Measurements from ENCODE around the gene MMP19.
"Not testable (repeated sequence)": the region's sequence is repeated elsewhere in the genome, so short reads cannot be mapped to it uniquely, and the experiment has no call there.

The MMP19 gene

GRCh38 chr12:55844961-55845360 lies 2.2 kb upstream of the MMP19 start:
- no peak for DNase-seq (ENCODE audit: low read depth, low spot score)

GRCh38 chr12:55843431-55843830 lies 695 bp upstream of the MMP19 start:
- no peak for DNase-seq (ENCODE audit: low read depth, low spot score)

GRCh38 chr12:55840581-55841351 lies 2.0 kb downstream of the MMP19 start:
- no peak for DNase-seq (ENCODE audit: low read depth, low spot score)

DNA sequence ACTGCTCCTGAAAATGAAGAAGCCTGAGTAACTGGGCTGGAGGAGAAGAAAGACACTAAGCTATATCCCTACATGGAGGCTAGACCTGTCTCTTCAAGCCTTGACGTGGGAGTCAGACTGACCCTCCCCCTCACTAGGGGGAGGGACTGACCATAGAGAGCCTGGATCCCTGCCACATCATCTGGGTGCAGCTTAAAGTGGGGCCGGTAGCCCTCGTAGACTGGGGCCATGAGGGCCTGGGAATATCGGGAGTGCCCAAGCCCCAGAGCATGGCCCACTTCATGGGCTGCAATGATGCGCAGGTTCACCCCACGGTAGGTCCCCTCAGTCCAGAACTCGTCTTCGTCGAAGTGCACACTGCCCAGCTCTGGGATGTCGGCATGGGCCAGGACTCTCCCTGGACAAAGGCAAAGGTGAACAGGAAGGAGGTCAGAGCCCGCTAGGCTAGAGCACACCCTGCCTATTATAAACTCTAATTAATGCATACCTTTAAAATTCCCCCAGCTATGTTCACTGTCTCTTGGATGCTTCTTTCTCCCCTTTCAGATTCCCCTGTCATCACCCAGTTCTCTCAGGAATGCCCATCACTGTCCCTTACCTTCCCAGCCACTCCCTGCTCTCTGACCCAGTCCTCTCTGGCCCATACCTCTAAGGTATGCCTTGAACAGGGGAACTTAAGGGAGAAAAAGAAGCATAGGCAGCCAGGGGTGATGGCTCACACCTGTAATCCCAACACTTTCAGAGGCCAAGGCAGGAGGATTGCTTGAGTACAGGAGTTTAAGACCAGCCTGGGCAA lies 3.2 kb downstream of the MMP19 start:
- no peak for DNase-seq (ENCODE audit: low read depth, low spot score)

GRCh38 chr12:55838361-55838760 lies 4.4 kb downstream of the MMP19 start:
- no peak for DNase-seq (ENCODE audit: low read depth, low spot score)

GRCh38 chr12:55834400-55834799 lies 8.3 kb downstream of the MMP19 start:
- not testable (repeated sequence) for DNase-seq (ENCODE audit: low read depth, low spot score)

- DNase-seq (ENCODE audit: low read depth, low spot score): no peak
These were observed 9.7 kb downstream of the MMP19 start for GRCh38 chr12:55833056-55833455.

DNA sequence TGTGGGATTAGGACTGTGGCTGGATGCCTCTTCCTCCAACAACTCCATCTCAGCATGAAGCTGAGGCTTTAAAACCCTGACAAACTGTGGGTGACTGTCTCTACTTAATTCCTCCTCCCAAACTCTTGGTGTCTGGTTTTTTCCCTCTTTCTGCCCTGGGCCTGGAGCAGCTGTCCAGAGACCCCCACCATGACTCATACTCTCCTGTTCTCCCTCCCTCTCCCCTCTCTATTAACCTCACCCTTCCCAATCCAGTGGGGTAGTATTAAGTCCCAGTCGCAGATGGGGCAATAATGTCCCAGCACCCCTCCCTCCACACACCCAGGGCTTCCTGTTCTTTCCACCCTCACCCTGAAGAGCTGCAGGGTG lies 11.3 kb downstream of the MMP19 start:
- no peak for DNase-seq (ENCODE audit: low read depth, low spot score)

GRCh38 chr12:55830601-55831446 lies 11.9 kb downstream of the MMP19 start:
- DNase-seq (ENCODE audit: low read depth, low spot score): no peak

- no peak for DNase-seq (ENCODE audit: low read depth, low spot score)
These were observed 12.7 kb downstream of the MMP19 start for GRCh38 chr12:55829967-55830600.

DNA sequence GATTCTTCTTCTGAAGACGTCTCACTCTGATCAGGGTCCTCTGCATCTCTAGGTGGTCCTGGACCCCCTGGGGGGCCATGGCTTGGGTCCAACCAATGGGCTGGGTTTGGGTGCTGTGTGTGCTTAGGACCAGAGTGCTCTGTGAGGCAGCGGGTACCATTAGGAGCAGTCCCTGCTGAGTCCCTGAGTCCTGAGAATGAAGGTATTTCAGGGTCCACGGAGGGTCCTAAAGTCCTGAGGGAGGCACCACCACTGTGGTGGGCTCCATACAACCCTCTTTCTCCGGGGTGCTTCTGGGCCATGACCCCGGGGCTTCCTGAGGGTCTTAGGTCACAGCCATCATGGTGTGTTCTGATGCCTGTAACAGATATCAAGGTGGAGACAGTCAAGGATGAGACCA lies 14.4 kb downstream of the MMP19 start:
- no peak for DNase-seq (ENCODE audit: low read depth, low spot score)

GRCh38 chr12:55827806-55828205 lies 14.9 kb downstream of the MMP19 start:
- no peak for DNase-seq (ENCODE audit: low read depth, low spot score)

GRCh38 chr12:55824726-55825125 lies 18.0 kb downstream of the MMP19 start:
- DNase-seq (ENCODE audit: low read depth, low spot score): no peak

DNA sequence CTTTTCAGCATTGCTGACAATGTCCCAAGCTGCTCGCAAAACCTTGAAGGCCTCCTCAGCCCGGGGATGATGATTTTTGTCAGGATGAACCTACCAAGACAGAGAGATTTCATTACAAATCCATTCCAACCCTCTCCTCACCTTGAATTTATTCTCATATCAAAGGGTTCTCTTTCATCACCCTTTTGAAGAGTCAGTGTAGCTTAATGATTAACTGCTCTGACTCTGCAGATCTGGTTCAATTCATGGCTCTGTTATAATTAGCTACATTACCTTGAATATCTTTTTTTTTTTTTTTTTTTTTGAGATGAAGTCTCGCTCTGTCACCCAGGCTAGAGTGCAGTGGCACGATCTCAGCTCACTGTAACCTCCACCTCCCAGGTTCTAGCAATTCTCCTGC lies 19.3 kb downstream of the MMP19 start:
- DNase-seq (ENCODE audit: low read depth, low spot score): no peak

- no peak for DNase-seq (ENCODE audit: low read depth, low spot score)
These were observed 20.5 kb downstream of the MMP19 start for GRCh38 chr12:55822228-55822627.

GRCh38 chr12:55820679-55821078 lies 22.1 kb downstream of the MMP19 start:
- no peak for DNase-seq (ENCODE audit: low read depth, low spot score)

GRCh38 chr12:55818886-55819285 lies 23.9 kb downstream of the MMP19 start:
- no peak for DNase-seq (ENCODE audit: low read depth, low spot score)

DNA sequence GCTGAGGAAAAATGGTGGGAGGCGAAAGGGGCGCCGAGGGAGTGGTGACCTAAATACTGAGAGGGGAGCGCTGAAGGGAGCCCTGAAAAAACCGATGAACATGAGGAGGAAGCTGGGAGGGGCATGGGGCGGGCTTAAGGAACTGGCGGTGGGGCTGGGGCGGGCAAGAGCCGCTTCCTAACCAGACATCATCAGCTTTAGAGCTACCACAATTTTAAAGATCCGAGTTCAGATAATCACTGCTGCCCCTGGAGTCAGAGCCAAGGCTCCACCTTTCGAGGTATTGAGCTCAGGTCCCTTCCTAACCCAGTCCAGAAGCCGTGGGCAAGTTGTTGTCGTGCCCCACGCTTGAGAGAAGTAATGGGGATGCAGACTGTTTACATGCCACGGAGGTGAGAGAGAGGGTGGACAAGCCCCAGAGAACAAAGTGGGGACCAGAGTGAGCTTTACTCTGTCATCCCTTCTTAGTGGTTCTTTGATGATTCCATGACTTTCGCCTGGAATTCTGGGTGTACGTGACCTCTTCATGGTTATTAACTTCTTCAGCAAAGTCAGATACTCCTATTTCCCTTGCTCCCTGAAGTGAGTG lies 24.5 kb downstream of the MMP19 start:
- no peak for DNase-seq (ENCODE audit: low read depth, low spot score)

DNA sequence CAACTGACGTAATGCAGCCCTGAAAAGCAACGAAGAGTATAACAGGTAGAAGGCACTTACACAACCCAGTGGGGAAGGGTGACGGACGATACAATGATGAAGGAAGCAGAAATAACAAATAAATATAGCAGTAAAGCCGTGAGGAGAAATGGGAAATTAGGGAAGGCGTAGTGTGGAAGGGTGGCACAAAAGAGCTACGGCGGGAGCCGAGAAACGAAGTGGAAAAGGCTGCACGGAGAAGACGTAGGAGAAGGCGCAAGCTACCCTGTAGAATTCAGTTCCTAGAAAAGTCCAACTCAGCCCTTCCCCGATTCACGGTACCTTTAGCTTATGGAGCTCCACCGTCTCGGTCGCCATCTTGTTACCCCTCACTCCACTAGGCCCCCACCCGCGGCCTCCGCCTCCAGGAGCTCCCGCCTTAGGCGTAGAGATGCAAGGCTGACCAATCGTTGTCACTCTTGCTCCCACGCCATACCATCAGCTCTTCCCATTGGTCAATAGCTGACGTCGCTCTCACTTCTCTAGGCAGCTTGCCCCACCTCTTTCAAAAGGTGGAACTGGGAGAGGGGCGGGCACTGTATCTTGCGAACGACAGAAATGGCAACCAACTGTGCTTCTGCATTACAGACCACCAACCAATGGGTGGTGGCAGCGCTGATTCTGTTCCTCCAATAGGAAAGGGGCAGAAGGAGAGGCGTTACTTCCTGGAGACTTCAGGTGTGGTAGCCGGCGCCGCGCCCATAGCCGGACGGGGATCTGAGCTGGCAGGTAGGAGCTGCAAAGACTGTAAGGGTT lies 25.2 kb downstream of the MMP19 start, which contains the start of the genes ORMDL2 and SARNP:
ORMDL2 (plus strand) TSS at position 697 of the 795 bp plus-strand sequence. CDS start 959 bp downstream, outside the sequence.
SARNP (minus strand) TSS at position 380 of the 795 bp plus-strand sequence; CDS start at position 357, 23 bp downstream.
- DNase-seq (ENCODE audit: low read depth, low spot score): peak; percentile 96

DNA sequence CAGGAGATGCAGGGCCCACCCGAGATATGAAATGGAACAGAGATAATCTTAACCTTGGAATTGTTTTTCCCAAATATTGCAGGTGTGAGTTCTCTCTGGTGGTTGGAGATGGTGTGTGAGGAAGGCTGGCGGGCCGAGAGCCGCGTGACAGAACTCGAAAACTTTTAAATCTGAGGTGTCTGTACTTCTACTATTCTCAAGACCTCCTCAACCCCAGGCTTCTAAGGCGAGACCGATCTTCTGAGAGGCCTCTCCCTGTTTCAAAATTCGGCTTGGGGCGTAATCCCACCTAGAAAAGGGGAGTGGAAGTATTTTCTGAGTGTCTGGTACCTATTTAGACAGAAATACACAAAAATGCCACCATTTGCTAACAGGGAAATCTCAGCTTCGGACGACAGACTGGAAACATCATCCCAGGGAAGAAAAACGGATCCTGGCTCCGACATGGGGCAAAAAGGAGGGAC lies 25.8 kb downstream of the MMP19 start:
- DNase-seq (ENCODE audit: low read depth, low spot score): no peak
